SKM-1 treated with dmso at 0.1 percent for 144 hours (cell line): ENCODE results near the gene SERPINF2.
"Not testable (repeated sequence)": the region's sequence is repeated elsewhere in the genome, so short reads cannot be mapped to it uniquely, and the experiment has no call there.

Experiments
- DNase-seq: peaks from one replicate; lab custom pipeline; 2025; ENCODE audit not compliant: unreplicated experiment; lab: John Stamatoyannopoulos, UW

SERPINF2 gene

DNA sequence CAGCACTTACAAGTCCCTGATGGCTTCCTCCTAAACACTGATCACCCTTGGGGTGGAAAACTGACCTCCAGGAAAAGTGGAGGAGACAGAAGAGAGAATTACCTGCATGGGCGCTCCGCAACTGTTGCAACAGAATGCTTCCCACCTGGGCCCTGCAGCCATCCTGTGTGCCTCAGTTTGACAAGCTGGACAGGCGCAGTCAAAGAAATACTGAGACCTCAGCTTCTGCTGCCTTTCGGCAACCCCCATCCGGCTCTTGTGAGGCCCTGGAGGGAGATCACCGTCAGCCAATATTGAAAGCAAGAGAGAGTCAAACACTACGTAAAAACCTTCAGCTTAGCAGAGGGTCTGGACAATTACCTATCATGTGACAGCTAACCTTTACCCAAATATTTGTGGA lies 44.0 kb downstream of the SERPINF2 start:
- no peak for DNase-seq

DNA sequence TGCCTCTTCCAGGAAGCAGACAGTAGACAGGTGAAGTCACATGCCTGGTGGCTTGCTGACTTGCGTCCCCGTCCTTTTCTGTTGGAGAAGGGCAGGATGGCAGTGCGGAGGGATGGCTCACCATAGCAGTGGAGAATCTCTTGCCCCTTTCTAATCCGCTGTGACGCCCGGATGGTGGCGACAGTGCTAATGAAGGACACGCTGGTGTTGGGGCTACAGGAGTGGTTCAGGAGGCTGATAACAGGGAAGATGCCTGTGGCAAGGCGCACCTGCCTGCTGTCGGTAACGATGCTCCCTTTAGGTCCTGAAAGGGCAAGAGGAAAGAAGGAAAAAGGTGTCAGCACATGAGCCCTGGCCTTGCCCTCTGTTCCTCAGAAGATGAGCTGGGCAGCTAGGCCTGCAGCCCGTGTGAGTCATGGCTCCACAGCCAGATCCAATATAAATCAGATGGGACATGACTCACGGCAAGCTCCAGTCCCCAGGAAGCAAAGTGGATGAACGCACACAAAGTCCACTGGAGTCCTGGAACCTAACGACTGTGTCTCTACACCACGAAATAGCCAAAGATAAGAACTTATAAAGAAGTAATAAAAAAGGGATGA lies 44.7 kb downstream of the SERPINF2 start:
- DNase-seq = no peak

DNA sequence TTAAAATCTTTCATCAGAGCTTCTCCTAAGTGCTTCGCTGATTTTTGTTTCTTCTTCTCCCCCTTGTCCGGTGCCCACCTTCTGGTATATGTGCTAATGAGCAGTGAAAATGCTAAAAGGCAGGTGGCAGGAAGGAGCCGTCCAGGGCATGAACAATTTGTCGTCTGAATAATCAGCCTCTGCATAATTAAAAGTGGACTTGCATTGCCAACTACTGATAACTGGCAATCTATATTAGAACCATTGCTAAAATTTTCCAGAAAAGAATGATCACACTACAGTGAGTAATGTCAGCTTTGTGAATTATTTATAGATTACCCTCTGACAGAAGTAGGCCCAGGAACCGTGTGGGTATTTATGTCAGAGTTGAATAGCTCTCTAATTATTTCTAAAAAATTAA lies 47.3 kb downstream of the SERPINF2 start:
- no peak for DNase-seq

DNA sequence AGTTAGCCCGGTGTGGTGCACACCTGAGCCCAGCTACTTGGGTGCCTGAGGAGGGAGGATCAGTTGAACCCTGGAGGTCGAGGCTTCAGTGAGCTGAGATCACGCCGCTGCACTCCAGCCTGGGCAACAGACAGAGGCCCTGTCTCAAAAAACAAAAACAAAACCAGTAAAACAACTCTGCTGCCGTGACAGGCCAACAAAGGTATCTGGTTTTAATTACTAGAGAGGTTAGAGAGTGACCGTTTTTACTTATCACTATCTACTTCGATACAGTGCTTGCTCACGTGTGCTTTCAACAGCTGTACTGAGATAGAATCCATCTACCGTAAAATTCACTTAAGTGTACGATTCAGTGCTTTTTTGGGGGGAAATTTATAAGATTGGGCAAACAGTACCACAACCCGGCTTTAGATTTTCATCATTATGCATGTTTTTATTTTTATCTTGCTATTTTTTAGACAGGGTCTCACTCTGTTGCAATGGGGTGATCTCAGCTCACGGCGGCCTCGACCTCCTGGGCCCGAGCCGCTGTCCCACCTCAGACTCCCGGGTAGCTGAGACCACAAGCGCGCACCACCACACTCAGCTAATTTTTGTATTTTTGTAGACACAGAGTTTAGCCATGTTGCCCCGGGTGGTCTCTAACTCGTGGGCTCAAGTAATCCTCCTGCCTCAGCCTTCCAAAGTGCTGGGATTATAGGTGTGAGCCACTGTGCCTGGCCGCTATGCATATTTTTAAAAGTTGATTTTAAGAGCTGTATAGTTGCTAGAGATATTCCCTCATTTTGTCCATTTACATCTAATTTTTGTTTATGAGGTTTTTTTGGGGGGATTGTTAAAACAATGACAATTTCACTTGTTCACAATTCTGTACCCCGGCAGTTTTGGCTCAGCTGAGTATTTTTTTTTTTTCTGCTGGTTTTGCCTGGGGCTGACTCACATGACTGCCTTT lies 50.1 kb downstream of the SERPINF2 start:
- DNase-seq = no peak

DNA sequence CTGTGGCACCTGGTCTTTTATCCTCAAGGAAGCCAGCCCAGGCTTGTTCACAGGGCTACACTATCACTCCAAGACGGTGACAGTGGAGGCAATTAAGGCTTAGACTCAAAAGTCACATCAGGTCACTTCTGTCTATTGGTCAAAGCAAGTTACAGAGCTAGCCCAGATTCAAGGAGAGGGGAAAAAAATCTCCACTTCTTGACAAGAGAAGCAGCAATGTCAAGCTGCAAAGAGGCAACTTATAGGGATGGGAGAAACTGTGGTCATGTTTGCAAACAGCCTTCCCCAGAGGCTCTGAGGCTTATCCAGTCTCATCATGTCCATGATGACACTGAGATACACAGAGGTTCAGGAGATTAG lies 50.8 kb downstream of the SERPINF2 start:
- no peak for DNase-seq

DNA sequence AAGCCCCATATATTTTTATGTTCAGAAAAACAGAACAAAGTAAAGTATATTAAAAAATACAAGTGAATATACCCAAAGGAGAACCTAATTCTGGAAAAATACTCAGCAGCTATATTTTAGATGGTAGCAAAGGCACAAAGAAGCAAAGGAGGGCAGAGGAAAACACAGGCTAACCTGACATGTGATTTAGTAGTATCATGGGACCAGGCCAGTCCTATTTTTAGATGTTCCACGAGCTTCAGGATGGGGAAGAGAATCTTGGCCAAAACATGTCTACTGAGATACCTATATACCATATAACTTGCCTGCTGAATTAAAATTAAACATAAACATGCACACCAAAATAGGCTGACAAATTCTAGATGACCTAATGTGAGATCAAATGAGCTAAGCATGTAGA lies 54.1 kb downstream of the SERPINF2 start:
- no peak for DNase-seq

DNA sequence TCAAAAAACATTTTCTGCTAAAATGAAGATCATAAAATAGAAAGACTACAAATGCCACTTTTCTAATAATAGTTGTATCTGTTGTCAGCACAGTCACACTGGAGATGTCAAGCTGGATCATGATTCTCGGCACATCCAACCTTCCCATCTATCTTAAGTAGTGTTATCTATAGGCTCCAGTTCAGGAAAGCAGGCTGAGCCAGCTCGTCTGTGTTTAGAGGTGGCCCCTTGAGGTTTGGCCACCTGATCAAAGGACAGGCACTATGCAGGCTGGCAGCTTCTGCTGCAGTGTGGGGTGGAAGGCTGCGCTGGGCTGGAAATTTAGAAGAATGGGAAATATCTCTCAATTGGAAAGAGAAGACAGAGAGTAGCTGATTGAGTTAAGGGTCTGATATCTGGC lies 54.7 kb downstream of the SERPINF2 start:
- DNase-seq = no peak

DNA sequence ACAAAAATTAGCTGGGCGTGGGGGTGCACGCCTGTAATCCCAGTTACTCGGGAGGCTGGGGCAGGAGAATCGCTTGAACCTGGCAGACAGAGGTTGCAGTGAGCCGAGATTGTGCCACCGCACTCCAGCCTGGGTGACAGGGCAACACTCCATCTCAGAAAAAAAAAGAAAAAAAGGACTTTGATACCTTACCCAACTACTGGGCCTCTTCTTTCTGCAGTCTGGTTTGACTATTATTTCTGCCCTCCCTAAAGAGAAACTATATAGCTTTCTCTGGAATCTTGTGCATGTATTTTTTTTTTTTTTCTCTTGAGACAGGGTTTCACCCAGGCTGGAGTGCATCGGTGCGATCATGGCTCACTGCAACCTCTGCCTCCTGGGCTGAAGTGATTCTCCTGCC lies 55.2 kb downstream of the SERPINF2 start:
- not testable (repeated sequence) for DNase-seq

DNA sequence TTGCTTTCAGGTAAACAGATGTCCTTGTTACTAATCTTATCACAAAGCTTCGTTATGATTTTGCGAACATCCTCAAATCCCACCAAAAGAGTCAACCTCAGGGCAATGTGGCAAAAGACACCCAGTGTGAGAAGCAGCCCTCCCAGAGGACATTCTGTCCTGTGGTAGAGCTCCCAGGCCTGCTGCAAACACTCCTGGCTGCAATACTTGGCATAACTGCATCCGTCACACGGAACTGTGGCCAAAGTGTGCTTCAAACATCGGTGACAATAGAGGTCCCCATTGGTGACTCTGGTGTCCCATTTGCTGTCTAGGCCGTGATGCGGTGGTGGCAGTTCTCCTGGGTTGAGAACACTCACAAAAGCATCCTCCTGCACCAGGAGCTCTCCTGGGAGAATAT lies 57.6 kb downstream of the SERPINF2 start:
- no peak for DNase-seq

DNA sequence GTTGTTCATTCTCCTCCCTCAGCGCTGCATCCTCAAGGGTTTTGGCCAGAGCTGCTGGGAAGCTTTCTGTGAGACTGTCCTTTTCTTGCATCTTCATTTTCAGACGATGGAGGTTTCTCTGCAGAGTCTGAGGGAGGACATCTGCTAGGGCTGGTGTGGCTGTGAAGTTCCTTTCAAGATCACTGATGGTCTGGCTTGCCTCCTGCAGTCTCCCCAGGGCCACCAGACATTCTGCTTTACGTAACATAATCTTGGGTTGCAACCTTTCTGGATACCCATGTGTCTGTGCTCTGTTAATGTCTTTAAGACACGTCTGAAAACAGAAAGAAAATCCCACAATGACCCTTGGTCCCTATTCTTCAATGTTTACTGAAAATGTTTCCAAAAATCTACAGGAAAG lies 58.0 kb downstream of the SERPINF2 start:
- DNase-seq = no peak

DNA sequence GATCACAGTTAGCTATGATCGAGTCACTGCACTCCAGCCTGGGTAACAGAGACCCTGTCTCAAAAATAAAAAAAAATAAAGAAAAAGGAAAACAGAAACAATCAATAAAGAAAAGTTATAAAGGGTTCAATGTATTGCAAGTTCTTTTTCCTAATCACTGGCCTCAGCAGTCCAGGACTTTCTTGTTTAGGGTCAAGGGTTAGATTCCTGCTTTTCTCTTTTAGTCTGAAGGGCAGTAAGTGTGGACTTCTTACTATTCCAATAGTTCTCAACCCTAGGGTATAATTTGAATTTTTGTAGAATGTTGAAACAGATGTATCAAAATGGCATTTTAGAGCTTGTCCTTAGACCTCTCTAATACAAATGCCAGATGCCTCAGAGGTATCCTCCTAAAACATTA lies 59.8 kb downstream of the SERPINF2 start:
- DNase-seq = no peak

DNA sequence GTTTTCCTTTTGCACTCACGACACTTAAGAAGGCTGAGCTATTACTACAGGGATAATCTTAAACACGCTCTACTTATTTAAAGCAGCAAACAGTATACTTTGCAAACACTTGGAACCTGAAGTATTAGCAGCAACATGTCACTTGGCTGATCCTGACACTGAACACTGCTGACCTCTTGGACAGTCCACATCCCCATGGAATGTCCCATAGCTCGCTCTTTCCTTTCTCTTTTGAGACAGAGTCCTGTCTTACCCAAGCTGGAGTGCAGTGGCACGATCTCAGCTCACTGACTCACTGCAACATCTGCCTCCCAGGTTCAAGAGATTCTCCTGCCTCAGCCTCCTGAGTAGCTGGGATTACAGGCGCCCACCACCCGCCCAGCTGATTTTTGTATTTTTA lies 60.6 kb downstream of the SERPINF2 start:
- no peak for DNase-seq
